ENCODE data around the gene UBE2J2. TPM values are rescaled to one million over a fixed set of nuclear protein-coding genes. Genes with fewer than 3 reads are reported as not detected.
A peak's percentile ranks its signal among the peaks of the same experiment; 100 is the strongest.

Gene UBE2J2
- total and polyA plus RNA-seq, 2 donors (not counting 3 experiments of a cell fraction or from before 2014, with no cell fraction given): 60.7 to 80.7 TPM

DNA sequence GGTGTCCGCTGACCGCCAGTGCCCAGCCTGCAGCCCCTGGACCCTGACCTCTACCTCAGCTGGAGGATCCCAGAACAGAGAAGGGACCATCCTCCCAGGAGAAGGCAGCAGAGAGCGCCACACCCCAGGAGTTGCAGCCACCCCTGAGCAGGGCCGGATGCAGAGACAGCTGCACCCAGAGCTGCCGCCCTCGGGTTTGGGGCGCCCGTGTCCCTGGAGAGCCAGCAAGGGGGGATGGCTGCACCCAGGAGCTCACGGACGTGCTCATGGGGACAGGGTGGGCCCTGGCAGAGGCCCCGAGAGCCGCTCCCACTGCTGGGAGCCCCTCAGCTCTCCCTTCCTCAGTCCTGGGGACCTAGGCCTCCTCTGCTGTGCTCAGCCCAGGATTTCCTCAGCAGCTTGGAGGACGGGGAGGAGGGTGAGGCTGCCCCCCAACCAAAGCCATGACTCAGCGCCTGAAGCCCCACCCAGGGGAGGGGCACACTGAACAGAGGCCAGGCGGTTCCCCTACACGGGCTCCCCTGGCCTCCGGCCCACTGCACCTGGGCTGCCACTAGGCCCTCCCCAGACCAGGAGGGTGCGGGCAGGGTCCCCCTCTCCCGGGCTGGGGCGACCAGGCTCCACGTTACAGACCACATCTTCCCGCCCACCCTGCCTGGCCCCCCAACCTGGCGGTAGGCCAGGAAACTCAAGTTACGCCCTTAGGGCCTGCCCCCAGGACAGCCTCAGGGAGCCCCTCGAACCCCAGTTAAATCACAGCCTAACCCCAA is 31.8 kb upstream of the UBE2J2 start:
- H3K27ac ChIP-seq (ENCODE audit: insufficient read depth, low read depth, low read length): no peak overlapping the region
- intact Hi-C loops (cut with micrococcal nuclease): loop anchor here (5.0 kb wide), 1 partner anchor 183 kb away; no protein-coding TSS in a partner anchor
- no peak overlapping the region for H3K4me3 ChIP-seq (replicated peaks in 1 of 3; ENCODE audit: insufficient read depth in 1 of 3, low read depth in 1 of 3, low read length in 3 of 3)
- H4K20me1 ChIP-seq (replicated peaks; ENCODE audit: control insufficient read depth, extremely low read depth, insufficient read depth, low read length): no peaks in the 10 kb centered on the region
- no peaks in the 10 kb centered on the region for H3K36me3 ChIP-seq (ENCODE audit: control insufficient read depth in 2 of 2, extremely low read depth in 1 of 2, insufficient read depth in 2 of 2, low read length in 2 of 2)
- no TSS peak for BruUV-seq (replicated peaks)
- DNase-seq (ENCODE audit: low read depth, low spot score): peak; percentile 21
- ChIA-PET POLR2A (no interaction called here), CTCF (interaction anchor here (0.9 to 1.3 kb wide), 3 partner anchors 14 to 183 kb away, joined by 3 to 6 read pairs (median 6); no protein-coding TSS in a partner anchor)
- no peak overlapping the region for H3K9ac ChIP-seq (replicated peaks; ENCODE audit: extremely low read depth, insufficient read depth, low read length)
- peak; percentile 60 for FAIRE-seq
- H3K79me2 ChIP-seq (ENCODE audit: control insufficient read depth, insufficient read depth, low read length): no peaks in the 10 kb centered on the region
- TF ChIP-seq, protein P1, sequence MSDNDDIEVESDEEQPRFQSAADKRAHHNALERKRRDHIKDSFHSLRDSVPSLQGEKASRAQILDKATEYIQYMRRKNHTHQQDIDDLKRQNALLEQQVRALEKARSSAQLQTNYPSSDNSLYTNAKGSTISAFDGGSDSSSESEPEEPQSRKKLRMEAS (IDR thresholded peaks at IDR 0.05; ENCODE audit: insufficient read depth, insufficient read length): no peak
- TF ChIP-seq FOS (IDR thresholded peaks at IDR 0.05; ENCODE audit: borderline replicate concordance, insufficient read depth, low read length): peak; percentile 51
- H3K9me1 ChIP-seq (replicated peaks; ENCODE audit: control insufficient read depth, extremely low read depth, insufficient read depth, low read length): no peaks in the 10 kb centered on the region
- H3K4me1 ChIP-seq (ENCODE audit: control insufficient read depth, extremely low read depth, insufficient read depth, low read length): peaks cover 15% of the 10 kb centered on the region
- H3K9me3 ChIP-seq (replicated peaks; ENCODE audit: control insufficient read depth, insufficient read depth, low read length): no peaks in the 10 kb centered on the region
- dilution Hi-C loops (cut with MboI; ENCODE audit: extremely low pct_ligation_motif_present, low sequenced_read_pairs): no loop called here
- no peak overlapping the region for H3K4me2 ChIP-seq (ENCODE audit: insufficient read depth, low read length)
- no peak overlapping the region for H2AFZ ChIP-seq (ENCODE audit: low read depth, low read length)
- H3K27me3 ChIP-seq (ENCODE audit: control insufficient read depth in 2 of 2, insufficient read depth in 2 of 2, low read length in 2 of 2): no peaks in the 10 kb centered on the region

DNA sequence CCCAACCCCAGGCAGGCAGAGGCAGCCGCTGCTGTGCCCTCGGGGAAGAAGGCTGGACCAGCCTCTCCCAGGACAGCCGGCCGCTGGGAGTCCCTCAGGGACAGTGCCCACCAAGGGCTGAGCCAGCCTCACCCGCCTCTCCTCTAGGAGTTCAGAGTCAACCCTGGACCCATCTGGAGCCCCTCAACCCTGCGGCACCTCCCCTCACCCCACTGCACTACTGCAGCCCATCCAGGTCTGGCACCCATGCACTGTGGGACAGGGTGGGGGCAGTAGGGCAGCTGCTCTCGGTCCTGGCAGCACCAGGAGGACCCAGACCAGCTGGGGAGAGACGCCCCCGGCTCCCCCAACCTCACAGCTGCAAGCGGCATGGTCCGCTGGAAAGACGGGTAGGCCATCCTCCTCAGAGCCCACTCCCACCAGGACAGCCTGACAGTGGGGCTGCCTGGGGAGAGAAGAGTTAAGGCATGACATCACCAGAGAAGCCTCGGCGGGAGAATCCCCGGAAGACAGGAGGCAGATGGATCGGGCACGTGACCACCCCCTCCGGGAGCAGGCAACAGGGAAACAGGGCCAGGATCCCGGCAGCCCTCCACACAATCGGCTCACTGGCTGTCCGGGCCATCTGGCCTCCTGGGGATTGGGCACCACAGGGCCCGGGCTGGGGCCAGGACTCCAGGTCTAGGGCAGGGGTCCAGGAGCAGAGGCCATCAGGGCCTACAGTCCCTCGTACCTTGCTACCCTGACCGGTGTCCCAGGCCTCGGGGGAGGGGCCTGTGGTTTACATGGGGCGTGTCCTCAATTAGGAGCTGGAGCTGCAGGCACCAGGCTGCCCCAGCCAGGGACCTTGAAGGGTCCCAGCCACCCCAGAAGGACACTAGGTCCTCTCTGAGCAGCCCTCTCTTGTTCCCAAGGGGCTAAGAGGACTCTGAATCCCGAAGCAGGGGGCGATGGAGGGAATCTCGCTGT is 31.0 kb upstream of the UBE2J2 start:
- H3K4me3 ChIP-seq (replicated peaks in 1 of 3; ENCODE audit: insufficient read depth in 1 of 3, low read depth in 1 of 3, low read length in 3 of 3): no peak overlapping the region
- no peak overlapping the region for H2AFZ ChIP-seq (ENCODE audit: low read depth, low read length)
- no peaks in the 10 kb centered on the region for H3K9me3 ChIP-seq (replicated peaks; ENCODE audit: control insufficient read depth, insufficient read depth, low read length)
- intact Hi-C loops (cut with micrococcal nuclease): loop anchor here (5.0 kb wide), 1 partner anchor 182 kb away; no protein-coding TSS in a partner anchor
- FAIRE-seq (no peak), DNase-seq (ENCODE audit: low read depth, low spot score) (no peak)
- H3K9ac ChIP-seq (replicated peaks; ENCODE audit: extremely low read depth, insufficient read depth, low read length): no peak overlapping the region
- POLR2A ChIA-PET: no interaction called here
- H4K20me1 ChIP-seq (replicated peaks; ENCODE audit: control insufficient read depth, extremely low read depth, insufficient read depth, low read length): no peaks in the 10 kb centered on the region
- CTCF ChIA-PET: interaction anchor here (0.9 to 1.3 kb wide), 3 partner anchors 14 to 183 kb away, joined by 3 to 6 read pairs (median 6); no protein-coding TSS in a partner anchor
- H3K27me3 ChIP-seq (ENCODE audit: control insufficient read depth in 2 of 2, insufficient read depth in 2 of 2, low read length in 2 of 2): no peaks in the 10 kb centered on the region
- no peak for TF ChIP-seq MYC (IDR thresholded peaks at IDR 0.05; ENCODE audit: low read depth, low read length)
- dilution Hi-C loops (cut with MboI; ENCODE audit: extremely low pct_ligation_motif_present, low sequenced_read_pairs): no loop called here
- no peak overlapping the region for H3K4me2 ChIP-seq (ENCODE audit: insufficient read depth, low read length)
- H3K36me3 ChIP-seq (ENCODE audit: control insufficient read depth in 2 of 2, extremely low read depth in 1 of 2, insufficient read depth in 2 of 2, low read length in 2 of 2): no peaks in the 10 kb centered on the region
- H3K9me1 ChIP-seq (replicated peaks; ENCODE audit: control insufficient read depth, extremely low read depth, insufficient read depth, low read length): no peaks in the 10 kb centered on the region
- no peak overlapping the region for H3K27ac ChIP-seq (ENCODE audit: insufficient read depth, low read depth, low read length)
- BruUV-seq (replicated peaks): no TSS peak
- H3K4me1 ChIP-seq (ENCODE audit: control insufficient read depth, extremely low read depth, insufficient read depth, low read length): peaks cover 15% of the 10 kb centered on the region
- no peaks in the 10 kb centered on the region for H3K79me2 ChIP-seq (ENCODE audit: control insufficient read depth, insufficient read depth, low read length)
